Urinary bladder (tissue), 4 donors: ENCODE results near the gene C19orf44. TPM values are rescaled to one million over a fixed set of nuclear protein-coding genes. Genes with fewer than 3 reads are reported as not detected.
"Not testable (repeated sequence)": the region's sequence is repeated elsewhere in the genome, so short reads cannot be mapped to it uniquely, and the experiment has no call there.

Source experiments
- DNase-seq: peaks from one replicate; pipeline ENCODE4 v3.0.0-alpha.2; 2015; ENCODE audit errors: extremely low spot score
- H3K27ac ChIP-seq: one replicate; pipeline ENCODE4 v1.5.1; 2013; ENCODE audit warnings: low read depth, mild to moderate bottlenecking, moderate library complexity
- H3K36me3 ChIP-seq: one replicate; pipeline ENCODE4 v1.6.1; 2013; ENCODE audit warnings: mild to moderate bottlenecking, moderate library complexity; ENCODE audit not compliant: insufficient read depth
- H3K4me1 ChIP-seq: one replicate; pipeline ENCODE4 v1.6.1; 2013; ENCODE audit warnings: mild to moderate bottlenecking, moderate library complexity; ENCODE audit not compliant: insufficient read depth
- H3K4me3 ChIP-seq: one replicate; pipeline ENCODE4 v1.5.1; 2013; ENCODE audit warnings: low read depth, low read length
- WGBS: extraction: QIAGEN DNeasy Blood & Tissue Kit; methylation state at CpG from one replicate; pipeline ENCODE4 v1.1.7; 2013; 5-methylcytosine and 5-hydroxymethylcytosine counted together
- polyA plus RNA-seq: library from polyadenylated mRNA; stranded (reverse); fragments of 200-250 nt; gene quantifications from one replicate; pipeline ENCODE4 v1.2.3, GENCODE V29; 2013
- total RNA-seq: library from RNA; depleted of rRNA; stranded (reverse); fragments of >200 nt; gene quantifications from one replicate; pipeline ENCODE4 v1.2.3, GENCODE V29; 2014
- donor health status: healthy with polysubstance abuse.
- donor health status: healthy.

Gene C19orf44
- total and polyA plus RNA-seq, 2 donors: 4.7 to 6.2 TPM

DNA sequence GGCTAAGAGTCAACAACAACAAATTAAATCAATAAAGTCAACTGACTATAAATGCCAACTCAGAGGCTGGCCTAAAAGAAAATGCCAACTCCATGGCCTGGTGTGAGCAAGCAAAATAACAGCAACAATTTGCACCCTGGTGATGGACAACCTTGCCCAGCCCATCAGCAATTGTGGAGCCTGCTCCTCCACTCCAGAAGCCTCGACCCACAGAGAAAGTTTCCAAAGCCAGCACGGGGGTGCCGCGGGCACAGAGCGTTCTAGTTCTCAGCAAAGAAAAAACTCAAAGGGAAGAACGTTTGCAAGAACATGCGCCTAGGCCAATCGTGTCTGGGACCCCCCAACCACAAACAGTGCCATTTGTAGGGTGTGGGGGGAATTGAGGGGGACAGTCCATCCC, 35.7 kb upstream of the C19orf44 start:
- Histone ChIP-seq H3K36me3 (no peaks in the 10 kb centered on the region), H3K27ac (no peak overlapping the region), H3K4me1 (peaks cover 2% of the 10 kb centered on the region), H3K4me3 (no peak overlapping the region)
- DNase-seq: no peak
- WGBS: 73% methylated on average over 8 of the region's 8 CpGs

DNA sequence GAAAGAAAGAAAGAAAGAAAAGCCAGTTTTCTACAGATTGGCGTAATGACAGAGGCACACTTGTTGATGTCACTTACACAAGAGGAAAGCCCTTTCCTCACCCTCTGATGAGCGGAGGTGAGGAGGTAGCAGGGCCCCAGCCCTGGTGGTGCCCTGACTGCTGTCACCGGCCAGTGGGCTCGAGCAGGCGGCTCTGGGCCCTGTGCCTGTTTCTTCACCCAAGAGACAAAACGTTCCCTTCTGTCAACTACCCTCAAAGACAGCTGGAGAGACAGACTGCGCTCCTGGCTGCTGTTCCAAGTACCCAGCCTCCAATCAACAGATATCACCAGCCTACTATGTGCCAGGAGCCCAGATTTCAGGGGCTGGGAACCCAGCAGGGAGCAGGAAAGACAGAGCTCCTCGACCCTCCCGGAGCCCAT, 34.6 kb upstream of the C19orf44 start:
- H3K36me3 ChIP-seq: no peaks in the 10 kb centered on the region
- peaks cover 2% of the 10 kb centered on the region for H3K4me1 ChIP-seq
- no peak overlapping the region for H3K4me3 ChIP-seq
- no peak for DNase-seq
- 77% methylated on average over 9 of the region's 9 CpGs for WGBS
- no peak overlapping the region for H3K27ac ChIP-seq

DNA sequence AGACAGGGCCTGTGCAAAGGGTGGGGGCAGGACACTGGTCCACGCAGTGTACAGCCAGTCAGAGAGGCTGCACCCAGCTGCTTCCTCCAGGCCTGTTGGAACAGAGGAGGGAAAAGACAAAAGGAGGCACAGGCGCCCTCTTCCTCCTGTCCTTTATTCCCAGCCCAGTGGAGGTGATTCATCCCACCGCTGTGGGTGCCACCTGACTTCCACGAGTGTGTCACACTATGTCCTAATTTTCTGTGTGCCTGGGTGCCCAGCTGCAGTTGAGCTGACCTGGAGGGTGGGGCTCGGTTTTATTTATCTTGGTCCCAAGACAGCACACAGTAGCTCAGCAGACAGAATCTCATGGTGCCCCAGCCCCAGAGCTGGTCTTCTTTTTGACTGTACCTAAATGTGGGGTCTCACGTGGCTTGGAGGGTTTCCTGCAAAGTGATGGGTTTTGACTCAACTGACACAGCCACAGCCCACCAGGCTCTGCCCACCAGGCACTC, 33.4 kb upstream of the C19orf44 start:
- peaks cover 4% of the 10 kb centered on the region for H3K4me1 ChIP-seq
- H3K36me3 ChIP-seq: no peaks in the 10 kb centered on the region
- WGBS: 79% methylated on average over 6 of the region's 6 CpGs
- DNase-seq: no peak
- H3K27ac ChIP-seq: no peak overlapping the region
- no peak overlapping the region for H3K4me3 ChIP-seq

DNA sequence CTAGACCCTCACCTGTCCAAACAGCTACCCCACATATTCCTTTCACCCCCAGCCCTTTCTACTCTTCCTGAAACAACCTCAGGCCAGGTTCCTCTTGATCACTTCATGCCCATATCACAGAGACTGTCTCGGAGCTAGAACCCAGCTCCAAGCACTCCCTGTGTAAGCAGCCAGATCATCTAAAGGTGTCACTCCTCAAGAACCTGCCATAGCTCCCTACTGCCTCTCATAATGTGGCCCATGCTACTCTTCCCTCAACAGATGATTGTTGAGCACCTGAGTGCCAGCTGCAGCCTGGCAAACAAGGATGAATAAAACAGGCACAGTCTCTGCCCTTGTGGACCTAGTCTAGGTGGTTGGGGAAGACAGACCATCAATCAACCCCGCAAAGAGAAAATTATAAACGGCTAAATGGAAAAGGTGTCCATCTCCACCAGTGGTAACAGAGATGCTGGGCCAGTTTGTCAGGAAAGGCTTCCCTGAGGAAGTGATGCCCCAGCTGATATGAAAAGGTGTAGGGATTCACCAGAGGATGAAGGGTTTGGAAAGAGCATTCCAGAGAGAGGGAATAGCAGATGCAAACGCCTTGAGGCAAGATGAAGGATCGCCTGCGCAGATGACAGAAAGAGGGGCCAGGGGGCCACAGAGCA, 32.7 kb upstream of the C19orf44 start:
- H3K4me1 ChIP-seq: peaks cover 2% of the 10 kb centered on the region
- H3K36me3 ChIP-seq: no peaks in the 10 kb centered on the region
- no peak for DNase-seq
- WGBS: 87% methylated on average over 6 of the region's 6 CpGs
- no peak overlapping the region for H3K4me3 ChIP-seq
- H3K27ac ChIP-seq: no peak overlapping the region

DNA sequence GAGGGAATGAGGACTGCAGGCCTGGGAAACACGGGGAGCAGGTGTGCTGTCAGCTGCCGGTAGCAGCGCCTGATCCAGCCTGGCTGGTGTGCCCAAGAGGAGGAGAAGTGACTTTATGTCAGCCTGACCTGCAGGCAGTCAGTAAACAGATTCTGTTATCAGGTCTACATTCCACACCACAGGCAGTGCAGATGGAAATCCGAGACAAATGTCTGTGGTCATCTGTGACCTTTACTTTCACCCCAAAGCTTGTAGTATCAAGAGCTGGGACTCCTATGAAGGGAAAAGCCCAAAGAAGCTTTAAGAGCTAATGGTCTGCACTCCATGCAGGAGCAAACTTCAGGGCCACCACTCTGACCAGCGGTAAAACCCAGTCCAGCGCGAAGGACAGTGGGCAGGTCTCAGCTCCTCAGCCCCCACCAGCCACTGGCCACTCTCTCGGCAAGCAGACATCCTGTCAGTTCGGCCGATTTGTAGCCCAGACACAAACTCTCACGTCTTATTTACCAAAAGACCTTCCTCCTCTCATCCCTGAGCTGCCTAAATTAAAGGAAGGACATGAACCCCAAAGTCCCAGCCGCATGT, 32.1 kb upstream of the C19orf44 start:
- Histone ChIP-seq H3K36me3 (no peaks in the 10 kb centered on the region), H3K4me1 (peaks cover 2% of the 10 kb centered on the region), H3K4me3 (no peak overlapping the region), H3K27ac (no peak overlapping the region)
- no peak for DNase-seq
- 64% methylated on average over 12 of the region's 12 CpGs for WGBS

DNA sequence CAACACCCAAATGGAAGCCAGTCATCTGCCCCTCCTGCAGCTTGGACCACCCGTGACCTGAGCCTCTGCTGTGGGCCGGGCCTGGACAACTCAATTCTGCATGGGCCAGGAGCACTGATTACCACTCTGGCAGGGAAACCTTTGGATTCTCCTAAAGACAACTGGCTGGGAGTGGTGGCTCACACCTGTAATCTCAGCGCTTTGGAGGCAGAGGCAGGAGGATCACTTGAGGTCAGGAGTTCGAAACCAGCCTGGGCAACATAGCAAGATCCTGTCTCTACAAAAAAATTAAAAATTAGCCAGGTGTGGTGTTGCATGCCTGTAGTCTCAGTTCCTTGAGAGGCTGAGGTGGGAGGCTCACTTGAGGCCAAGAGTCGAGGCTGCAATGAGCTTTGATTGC, 31.0 kb upstream of the C19orf44 start:
- H3K36me3 ChIP-seq: no peaks in the 10 kb centered on the region
- DNase-seq: no peak
- peaks cover 5% of the 10 kb centered on the region for H3K4me1 ChIP-seq
- 85% methylated on average over 5 of the region's 5 CpGs for WGBS
- H3K27ac ChIP-seq: no peak overlapping the region
- H3K4me3 ChIP-seq: no peak overlapping the region

DNA sequence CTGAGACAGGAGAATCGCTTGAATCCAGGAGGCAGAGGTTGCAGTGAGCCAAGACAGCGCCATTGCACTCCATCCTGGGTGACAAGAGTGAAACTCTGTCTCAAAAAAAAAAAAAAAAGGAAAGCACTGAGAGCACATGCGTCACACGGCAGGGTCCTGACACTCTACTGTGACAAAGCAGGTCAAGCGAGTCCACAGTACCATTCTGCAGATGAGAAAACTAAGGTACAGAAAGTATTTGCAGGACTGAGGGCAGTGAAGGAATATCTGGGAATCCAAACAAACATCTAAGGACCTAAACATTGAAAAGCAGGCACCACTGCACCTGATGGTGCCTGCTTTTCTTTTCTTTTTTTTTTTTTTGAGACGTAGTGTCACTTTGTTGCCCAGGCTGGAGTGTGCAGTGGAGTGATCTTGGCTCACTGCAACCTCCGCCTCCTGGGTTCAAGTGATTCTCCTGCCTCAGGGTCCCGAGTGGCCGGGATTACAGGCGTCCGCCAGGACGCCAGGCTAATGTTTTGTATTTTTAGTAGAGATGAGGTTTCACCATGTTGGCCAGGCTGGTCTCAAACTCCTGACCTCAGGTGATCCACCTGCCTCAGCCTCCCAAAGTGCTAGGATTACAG, 29.3 kb upstream of the C19orf44 start:
- 85% methylated on average over 12 of the region's 12 CpGs for WGBS
- DNase-seq, H3K4me3 ChIP-seq, H3K36me3 ChIP-seq, H3K27ac ChIP-seq, H3K4me1 ChIP-seq: not testable (repeated sequence)

DNA sequence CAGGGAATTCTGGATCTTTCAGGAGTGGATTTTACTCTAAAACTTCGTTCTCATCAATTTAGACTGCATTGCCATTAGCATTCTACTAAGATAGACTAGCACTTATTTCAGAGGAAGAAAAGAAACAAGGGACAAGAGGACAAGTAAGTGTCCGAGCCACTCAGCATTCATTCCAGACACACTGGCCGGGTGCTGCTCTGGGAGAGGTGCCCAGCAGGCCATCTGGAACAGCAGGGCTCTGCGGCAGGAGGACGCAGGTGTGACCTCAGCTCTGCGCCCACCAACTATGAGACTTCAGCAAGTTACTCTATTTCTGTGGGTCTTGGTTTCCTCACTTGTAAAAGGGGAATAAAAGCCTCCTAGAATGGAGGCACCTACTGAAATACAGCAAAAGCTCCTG, 28.6 kb upstream of the C19orf44 start:
- whole genome bisulfite sequencing: 81% methylated on average over 6 of the region's 6 CpGs
- H3K27ac ChIP-seq: no peak overlapping the region
- H3K4me1 ChIP-seq: peaks cover 7% of the 10 kb centered on the region

DNA sequence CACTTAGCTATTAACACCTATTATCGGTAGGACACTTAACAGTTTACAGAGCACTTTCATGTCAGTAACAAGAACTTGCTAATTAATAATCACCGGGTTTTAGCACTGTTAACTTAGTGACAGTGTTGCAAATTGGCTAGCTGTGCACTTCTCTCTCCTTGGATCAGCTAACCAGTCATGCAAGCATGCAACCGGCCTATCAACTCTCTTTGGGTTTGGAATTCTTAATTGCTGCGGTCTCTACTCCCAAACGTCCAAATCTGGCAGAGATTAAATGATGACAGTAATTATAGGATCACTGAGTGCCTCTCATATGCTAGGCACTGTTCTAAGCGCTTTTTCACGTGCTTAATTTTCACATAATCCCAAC, 25.7 kb upstream of the C19orf44 start:
- H3K27ac ChIP-seq: no peak overlapping the region

More for the DNA sequence above, 28.6 kb upstream of the C19orf44 start:
- no peak for DNase-seq
- Histone ChIP-seq H3K4me3 (no peak overlapping the region), H3K36me3 (no peaks in the 10 kb centered on the region)

DNA sequence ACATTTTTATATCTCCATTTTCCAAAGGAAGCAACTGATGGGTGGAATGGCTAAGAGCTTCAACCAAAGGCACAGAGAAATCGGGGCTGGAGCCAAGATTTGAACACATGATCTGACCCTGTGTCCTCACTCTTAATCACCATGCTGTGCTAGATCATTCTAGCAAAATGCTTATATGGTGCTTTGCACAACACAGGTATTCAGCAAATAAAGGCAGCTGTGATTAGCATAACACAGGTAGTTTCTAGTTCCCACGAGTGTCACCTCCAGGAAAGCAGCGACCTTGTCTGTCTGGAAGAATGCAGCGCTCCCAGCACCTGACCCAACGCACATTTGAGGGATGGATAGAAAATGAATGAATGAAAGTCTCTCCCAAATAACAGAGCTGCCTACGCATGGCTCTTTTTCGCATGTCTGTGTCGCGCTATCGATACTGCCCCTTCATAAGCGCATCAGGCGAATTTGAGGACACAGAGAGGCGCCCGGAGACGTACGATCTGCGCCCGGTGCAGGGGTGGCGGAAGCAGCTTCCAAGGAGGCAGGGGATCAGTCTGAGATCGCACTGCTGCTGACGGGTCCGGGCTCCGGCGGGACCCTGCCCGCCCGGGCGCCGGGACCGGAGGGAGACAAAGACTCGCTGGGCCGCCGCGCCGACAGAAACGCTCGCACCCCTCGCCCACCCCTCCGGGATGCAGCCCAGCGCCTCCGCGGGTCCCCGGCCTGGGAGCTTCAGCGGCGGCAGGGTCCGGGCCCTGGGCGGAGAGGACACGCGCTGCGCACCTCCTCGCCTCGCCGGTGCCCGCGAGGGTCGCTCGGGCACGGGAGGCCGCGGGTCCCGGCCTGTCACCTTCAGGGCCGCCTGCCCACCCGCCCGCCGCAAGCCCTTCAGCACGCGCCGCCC, 25.0 kb upstream of the C19orf44 start:
- Histone ChIP-seq H3K4me1 (peaks cover 7% of the 10 kb centered on the region), H3K4me3 (peak overlapping the region; percentile 100)

More for the DNA sequence above, 25.7 kb upstream of the C19orf44 start:
- Histone ChIP-seq H3K36me3 (no peaks in the 10 kb centered on the region), H3K4me3 (peak overlapping the region; percentile 100), H3K4me1 (peaks cover 7% of the 10 kb centered on the region)
- no peak for DNase-seq
- 27% methylated on average over 7 of the region's 7 CpGs for WGBS

DNA sequence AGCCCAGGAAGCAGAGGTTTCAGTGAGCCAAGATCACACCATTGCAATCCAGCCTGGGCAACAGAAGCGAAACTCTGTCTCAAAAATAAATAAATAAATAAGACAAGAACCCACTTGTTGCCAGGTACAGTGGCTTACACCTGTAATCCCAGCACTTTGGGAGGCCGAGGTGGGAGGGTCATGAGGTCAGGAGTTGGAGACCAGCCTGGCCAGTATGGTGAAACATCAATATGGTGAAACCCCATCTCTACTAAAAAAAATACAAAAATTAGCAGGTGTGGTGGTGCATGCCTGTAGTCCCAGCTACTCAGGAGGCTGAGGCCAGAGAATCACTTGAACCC, 23.7 kb upstream of the C19orf44 start:
- Histone ChIP-seq H3K4me3 (peak overlapping the region; percentile 100), H3K27ac (peak overlapping the region; percentile 97)
- DNase-seq, H3K36me3 ChIP-seq, H3K4me1 ChIP-seq: not testable (repeated sequence)
- WGBS: 41% methylated on average over 2 of the region's 2 CpGs

More for the DNA sequence above, 25.0 kb upstream of the C19orf44 start:
- no peaks in the 10 kb centered on the region for H3K36me3 ChIP-seq
- H3K27ac ChIP-seq: no peak overlapping the region
- no peak for DNase-seq
- under 1% methylated on average over 67 of the region's 67 CpGs for WGBS

DNA sequence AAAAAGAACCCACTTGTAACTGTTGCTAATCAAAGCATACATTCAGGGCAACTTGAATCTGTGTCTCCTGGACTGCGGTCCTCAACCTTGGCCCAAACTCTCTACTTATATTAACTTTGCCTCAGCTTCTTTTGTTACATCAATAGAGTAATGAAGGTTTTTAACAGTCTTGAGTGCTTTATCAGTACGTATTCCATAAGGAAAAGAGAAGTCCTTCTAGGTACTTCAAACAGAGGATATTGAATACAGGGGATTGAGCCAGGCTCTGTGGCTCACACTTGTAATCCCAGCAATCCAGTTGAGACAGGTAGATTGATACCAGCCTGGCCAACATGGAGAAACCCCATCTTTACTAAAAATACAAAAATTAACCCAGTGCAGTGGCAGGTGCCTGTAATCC, 23.2 kb upstream of the C19orf44 start:
- peaks cover 5% of the 10 kb centered on the region for H3K4me1 ChIP-seq
- WGBS: 75% methylated on average over 2 of the region's 2 CpGs
- H3K36me3 ChIP-seq: no peaks in the 10 kb centered on the region
- H3K27ac ChIP-seq: no peak overlapping the region
- DNase-seq: no peak
- no peak overlapping the region for H3K4me3 ChIP-seq

DNA sequence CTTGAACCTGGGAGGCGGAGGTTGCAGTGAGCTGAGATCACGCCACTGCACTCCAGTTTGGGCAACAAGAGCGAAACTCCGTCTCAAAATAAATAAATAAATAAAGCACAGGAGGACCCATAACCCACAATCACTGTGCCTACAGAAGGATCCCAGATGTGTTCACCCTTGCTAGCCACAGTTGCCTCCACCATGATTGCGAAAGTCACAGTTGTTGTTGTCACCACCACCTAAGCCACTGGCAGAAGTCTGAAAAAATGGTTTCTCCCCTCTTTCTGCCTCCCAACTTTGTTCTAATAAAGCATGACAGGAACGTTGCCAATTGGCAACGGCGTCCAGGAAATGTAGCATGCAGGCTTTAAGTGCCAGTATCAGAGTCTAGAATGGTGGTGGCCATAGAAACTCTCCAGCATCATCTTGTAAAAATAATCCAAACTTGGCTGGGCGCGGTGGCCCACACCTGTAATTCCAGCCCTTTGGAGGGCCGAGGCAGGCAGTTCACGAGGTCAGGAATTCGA, 22.3 kb upstream of the C19orf44 start:
- Histone ChIP-seq H3K4me1 (peaks cover 5% of the 10 kb centered on the region), H3K4me3 (no peak overlapping the region), H3K36me3 (no peaks in the 10 kb centered on the region), H3K27ac (no peak overlapping the region)
- 82% methylated on average over 13 of the region's 13 CpGs for WGBS
- DNase-seq: no peak
